Panc1 (cell line): Measurements from ENCODE around the gene MRM1. TPM values are rescaled to one million over a fixed set of nuclear protein-coding genes. Genes with fewer than 3 reads are reported as not detected.

Experiments used
- ATAC-seq: fragments of 200-7000 bp; cut with Tn5 transposase; 2 replicates; pipeline ENCODE4 v1.9.1; 2020; ENCODE audit warnings: mild to moderate bottlenecking, moderate library complexity
- BruUV-seq: library from RNA; stranded (reverse); fragments of 400-500 nt; replicated peaks from 2 replicates; lab custom pipeline; 2021; lab: Mats Ljungman, UMichigan
- CTCF ChIA-PET: fragments of 300-600 bp; sonication (Branson Sonifier 250); formaldehyde crosslinking; loops from one replicate; lab custom pipeline; 2022; ENCODE audit warnings: antibody characterized with exemption; lab: Charles Lee
- POLR2A ChIA-PET: fragments of 300-600 bp; sonication (Branson Sonifier 250); formaldehyde crosslinking; loops from one replicate; lab custom pipeline; 2022; ENCODE audit warnings: antibody characterized with exemption; lab: Charles Lee
- DNase-seq: peaks from one replicate; pipeline ENCODE4 v3.0.0-alpha.2; 2010; ENCODE audit warnings: low read depth, low spot score
- H3K27ac ChIP-seq: 2 replicates; pipeline ENCODE4 v1.5.1; 2011; ENCODE audit warnings: mild to moderate bottlenecking, low read length, inconsistent platforms
- H3K27me3 ChIP-seq: fragments of 200-500 bp; sonication (Bioruptor generic); 2 replicates; pipeline ENCODE4 v1.6.0; 2014; ENCODE audit warnings: low read length, inconsistent platforms; ENCODE audit not compliant: control insufficient read depth, insufficient read depth
- H3K36me3 ChIP-seq: fragments of 200-500 bp; sonication (Bioruptor generic); 2 replicates; pipeline ENCODE4 v1.5.1; 2014; ENCODE audit warnings: inconsistent platforms, mild to moderate bottlenecking, low read length, moderate library complexity; ENCODE audit not compliant: control insufficient read depth, insufficient read depth
- H3K4me1 ChIP-seq: 2 replicates; pipeline ENCODE4 v1.5.1; 2011; ENCODE audit warnings: inconsistent platforms, mild to moderate bottlenecking, low read length, moderate library complexity; ENCODE audit not compliant: control insufficient read depth, insufficient read depth
- H3K4me3 ChIP-seq, 2 experiments: 2 replicates each; pipeline ENCODE4 v1.5.1; 2011 to 2012; ENCODE audit warnings: low read depth in 2 of 2, low read length in 2 of 2, mild to moderate bottlenecking in 2 of 2, inconsistent platforms in 1 of 2, moderate library complexity in 1 of 2
- H3K9me3 ChIP-seq: fragments of 200-500 bp; sonication (Bioruptor generic); 2 replicates; pipeline ENCODE4 v1.5.1; 2014; ENCODE audit warnings: low read depth, mild to moderate bottlenecking, inconsistent platforms, low read length, moderate library complexity; ENCODE audit not compliant: control insufficient read depth, insufficient read depth
- POLR2AphosphoS5 ChIP-seq: IDR thresholded peaks from 2 replicates; pipeline ENCODE4 v1.6.1; 2012; ENCODE audit warnings: mild to moderate bottlenecking, low read depth, low read length, moderate library complexity
- REST ChIP-seq, 2 experiments: IDR thresholded peaks; 2 replicates each; pipeline ENCODE4 v1.6.1; 2011 to 2012; ENCODE audit warnings: low read depth in 2 of 2, control low read depth in 1 of 2, low read length in 1 of 2, mild to moderate bottlenecking in 1 of 2, moderate library complexity in 1 of 2; ENCODE audit not compliant: insufficient read depth in 1 of 2
- SIN3A ChIP-seq: IDR thresholded peaks from 2 replicates; pipeline ENCODE4 v1.6.1; 2012; ENCODE audit warnings: low read depth, mild to moderate bottlenecking, low read length, moderate library complexity, borderline replicate concordance; ENCODE audit not compliant: insufficient read depth
- TCF7L2 ChIP-seq: IDR thresholded peaks from 2 replicates; pipeline ENCODE4 v1.6.1; 2011; ENCODE audit warnings: mild to moderate bottlenecking, low read depth, low read length, inconsistent platforms
- in situ Hi-C: cut with HindIII; loops from 2 replicates; pipeline ENCODE4 v1.10.0; 2016; ENCODE audit warnings: low sequenced_read_pairs, low pct_unique_long_range_greater_than_20kb
- intact Hi-C: fragments of 100-400 bp; cut with micrococcal nuclease; formaldehyde crosslinking; loops from one replicate; pipeline ENCODE4 v1.10.0; 2022; ENCODE audit not compliant: unreplicated experiment
- total RNA-seq: library from RNA; stranded (reverse); gene quantifications from one replicate; pipeline ENCODE4 v1.2.1, GENCODE V29; 2021; ENCODE audit not compliant: unreplicated experiment
- TF ChIP-seq, protein P1 (sequence below): fragments of 450-650 bp; IDR thresholded peaks from 2 replicates; pipeline ENCODE4 v1.5.1; 2017; ENCODE audit warnings: mild to moderate bottlenecking

Gene MRM1
- total RNA-seq, 1 experiment from 2014 or later: 7.8 TPM

DNA sequence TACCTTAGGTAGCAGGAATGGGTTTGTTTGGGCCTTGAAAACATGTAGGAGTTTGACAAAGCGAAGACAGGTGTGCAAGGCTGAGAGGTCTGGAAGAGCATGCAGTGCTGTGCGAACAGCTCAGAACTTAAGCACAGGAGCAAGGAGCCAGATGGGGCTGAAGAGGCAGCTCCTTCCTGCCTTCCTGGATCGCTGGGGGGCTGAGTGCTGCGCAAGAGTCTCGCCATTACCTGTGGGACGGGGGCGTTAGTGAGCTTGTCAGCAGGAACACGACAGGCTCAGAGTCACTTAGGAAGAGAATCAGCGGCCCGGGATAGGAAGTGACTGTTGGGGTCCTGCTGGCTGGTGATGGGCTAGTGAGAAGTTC lies 464 bp upstream of the MRM1 start:
- H3K27me3 ChIP-seq: no peaks in the 10 kb centered on the region
- no TSS peak for BruUV-seq
- DNase-seq: no peak
- peak overlapping the region; percentile 74 to 78 for H3K4me3 ChIP-seq
- ChIA-PET POLR2A (no interaction called here), CTCF (no interaction called here)
- peaks cover 7% of the 10 kb centered on the region; the same call in 1 of the 2 replicates for H3K4me1 ChIP-seq
- no peaks in the 10 kb centered on the region for H3K9me3 ChIP-seq
- intact Hi-C loops (no loop called here), in situ Hi-C loops (no loop called here)
- H3K36me3 ChIP-seq: peaks cover 4% of the 10 kb centered on the region; the same call in 1 of the 2 replicates
- peak; percentile 25; the same call in 1 of the 2 replicates for ATAC-seq
- peak overlapping the region; percentile 86 for H3K27ac ChIP-seq
- TF ChIP-seq POLR2AphosphoS5 (no peak), REST (IDR thresholded peaks at IDR 0.05; ENCODE audit: insufficient read depth in 1 of 2, low read depth in 2 of 2, low read length in 1 of 2) (no peak), SIN3A (no peak), TCF7L2 (no peak)
- TF ChIP-seq, protein P1, sequence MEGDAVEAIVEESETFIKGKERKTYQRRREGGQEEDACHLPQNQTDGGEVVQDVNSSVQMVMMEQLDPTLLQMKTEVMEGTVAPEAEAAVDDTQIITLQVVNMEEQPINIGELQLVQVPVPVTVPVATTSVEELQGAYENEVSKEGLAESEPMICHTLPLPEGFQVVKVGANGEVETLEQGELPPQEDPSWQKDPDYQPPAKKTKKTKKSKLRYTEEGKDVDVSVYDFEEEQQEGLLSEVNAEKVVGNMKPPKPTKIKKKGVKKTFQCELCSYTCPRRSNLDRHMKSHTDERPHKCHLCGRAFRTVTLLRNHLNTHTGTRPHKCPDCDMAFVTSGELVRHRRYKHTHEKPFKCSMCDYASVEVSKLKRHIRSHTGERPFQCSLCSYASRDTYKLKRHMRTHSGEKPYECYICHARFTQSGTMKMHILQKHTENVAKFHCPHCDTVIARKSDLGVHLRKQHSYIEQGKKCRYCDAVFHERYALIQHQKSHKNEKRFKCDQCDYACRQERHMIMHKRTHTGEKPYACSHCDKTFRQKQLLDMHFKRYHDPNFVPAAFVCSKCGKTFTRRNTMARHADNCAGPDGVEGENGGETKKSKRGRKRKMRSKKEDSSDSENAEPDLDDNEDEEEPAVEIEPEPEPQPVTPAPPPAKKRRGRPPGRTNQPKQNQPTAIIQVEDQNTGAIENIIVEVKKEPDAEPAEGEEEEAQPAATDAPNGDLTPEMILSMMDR: no peak

DNA sequence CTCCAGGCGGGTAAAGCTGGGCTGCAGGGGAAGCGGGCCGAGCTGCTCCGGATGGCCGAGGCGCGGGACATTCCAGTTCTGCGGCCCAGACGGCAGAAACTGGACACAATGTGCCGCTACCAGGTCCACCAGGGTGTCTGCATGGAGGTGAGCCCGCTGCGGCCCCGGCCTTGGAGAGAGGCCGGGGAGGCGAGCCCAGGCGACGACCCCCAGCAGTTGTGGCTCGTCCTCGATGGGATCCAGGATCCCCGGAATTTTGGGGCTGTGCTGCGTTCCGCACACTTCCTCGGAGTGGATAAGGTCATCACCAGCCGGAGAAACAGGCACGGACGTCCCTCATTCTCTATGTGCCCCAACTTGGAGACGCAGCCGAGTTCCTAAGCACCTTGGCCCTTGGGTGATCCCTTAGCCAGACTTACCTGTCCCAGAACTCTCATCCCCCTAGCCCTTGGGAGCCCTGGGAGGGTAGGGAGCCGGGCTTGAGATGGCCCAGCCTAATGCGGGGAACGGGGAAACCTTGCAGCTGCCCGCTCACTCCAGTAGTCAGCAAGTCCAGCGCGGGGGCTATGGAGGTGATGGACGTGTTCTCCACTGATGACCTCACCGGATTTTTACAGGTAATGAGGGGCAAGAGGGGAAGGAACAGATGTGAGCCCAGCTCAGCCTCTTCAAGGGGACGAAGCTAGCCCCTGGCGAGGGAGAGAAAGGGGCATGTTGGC lies 806 bp downstream of the MRM1 start:
- in situ Hi-C loops: no loop called here
- CTCF ChIA-PET: interaction anchor here (0.6 to 1.7 kb wide), 4 partner anchors 9 to 334 kb away, joined by 3 to 6 read pairs (median 4); no protein-coding TSS in a partner anchor
- POLR2A ChIA-PET: interaction anchor here (0.6 kb wide), 2 partner anchors 33 to 503 kb away, joined by 3 read pairs; no protein-coding TSS in a partner anchor
- intact Hi-C loops: no loop called here
- Histone ChIP-seq H3K4me1 (peaks cover 7% of the 10 kb centered on the region; the same call in 1 of the 2 replicates), H3K4me3 (peak overlapping the region; percentile 74 to 78), H3K9me3 (no peaks in the 10 kb centered on the region), H3K27me3 (no peaks in the 10 kb centered on the region), H3K27ac (peak overlapping the region; percentile 86), H3K36me3 (peaks cover 4% of the 10 kb centered on the region; the same call in 1 of the 2 replicates)
- no TSS peak for BruUV-seq
- ATAC-seq (peak; percentile 25), DNase-seq (no peak)
- TF ChIP-seq REST (IDR thresholded peaks at IDR 0.05; ENCODE audit: insufficient read depth in 1 of 2, low read depth in 2 of 2, low read length in 1 of 2) (no peak), SIN3A (no peak), POLR2AphosphoS5 (no peak), TCF7L2 (no peak)
- TF ChIP-seq, protein P1: no peak
